ENCODE data around the gene CCNF. TPM values are rescaled to one million over a fixed set of nuclear protein-coding genes. Genes with fewer than 3 reads are reported as not detected.
A peak's percentile ranks its signal among the peaks of the same experiment; 100 is the strongest.

The CCNF gene
- total RNA-seq, 1 donor from 2014 or later = 0.86 TPM

DNA sequence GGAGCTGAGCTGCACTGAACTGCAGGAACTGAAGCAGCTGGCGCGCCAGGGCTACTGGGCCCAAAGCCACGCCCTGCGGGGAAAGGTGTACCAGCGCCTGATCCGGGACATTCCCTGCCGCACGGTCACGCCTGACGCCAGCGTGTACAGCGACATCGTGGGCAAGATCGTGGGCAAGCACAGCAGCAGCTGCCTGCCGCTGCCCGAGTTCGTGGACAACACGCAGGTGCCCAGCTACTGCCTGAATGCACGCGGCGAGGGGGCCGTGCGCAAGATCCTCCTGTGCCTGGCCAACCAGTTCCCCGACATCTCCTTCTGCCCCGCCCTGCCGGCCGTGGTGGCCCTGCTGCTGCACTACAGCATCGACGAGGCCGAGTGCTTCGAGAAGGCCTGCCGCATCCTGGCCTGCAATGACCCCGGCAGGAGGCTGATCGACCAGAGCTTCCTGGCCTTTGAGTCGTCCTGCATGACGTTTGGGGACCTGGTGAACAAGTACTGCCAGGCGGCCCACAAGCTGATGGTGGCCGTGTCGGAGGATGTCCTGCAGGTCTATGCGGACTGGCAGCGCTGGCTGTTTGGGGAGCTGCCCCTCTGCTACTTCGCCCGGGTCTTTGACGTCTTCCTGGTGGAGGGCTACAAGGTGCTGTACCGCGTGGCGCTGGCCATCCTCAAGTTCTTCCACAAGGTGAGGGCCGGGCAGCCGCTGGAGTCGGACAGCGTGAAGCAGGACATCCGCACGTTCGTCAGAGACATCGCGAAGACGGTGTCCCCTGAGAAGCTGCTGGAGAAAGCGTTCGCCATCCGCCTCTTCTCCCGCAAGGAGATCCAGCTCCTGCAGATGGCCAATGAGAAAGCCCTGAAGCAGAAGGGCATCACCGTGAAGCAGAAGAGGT, 67.2 kb downstream of the CCNF start:
- no peak for DNase-seq (ENCODE audit: low spot score)
- intact Hi-C loops (cut with DNase I) = loop anchor here (5.0 kb wide), 1 partner anchor 69 kb away; the partner anchor contains the start of gene CCNF

DNA sequence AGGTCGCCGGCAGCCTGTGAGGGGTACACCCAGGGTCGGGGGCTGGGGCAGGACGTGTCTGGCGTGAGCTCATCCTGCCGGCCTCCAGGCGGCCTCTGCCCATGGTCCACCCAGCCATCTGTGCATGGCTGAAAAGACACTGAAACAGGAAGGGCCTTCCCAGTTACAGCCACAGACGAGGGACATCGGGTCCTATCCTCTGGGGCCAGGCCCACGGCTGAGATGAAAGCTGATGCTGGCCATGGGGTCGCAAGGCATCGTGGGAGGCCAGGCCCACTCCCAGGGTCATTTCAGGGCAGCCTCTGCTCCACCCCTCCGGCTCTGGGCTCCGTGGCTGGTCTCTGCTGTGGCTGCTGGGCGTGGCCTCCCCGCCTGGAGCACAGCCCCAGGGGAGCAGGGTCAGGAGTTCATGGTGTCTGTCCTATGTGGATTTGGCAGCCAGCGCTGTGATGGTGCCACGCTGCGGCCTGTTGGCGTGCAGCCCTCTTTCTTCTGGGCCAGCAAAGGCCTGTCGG, 67.9 kb downstream of the CCNF start:
- no peak for DNase-seq (ENCODE audit: low spot score)
- intact Hi-C loops (cut with DNase I) = loop anchor here (5.0 kb wide), 1 partner anchor 70 kb away; the partner anchor contains the start of gene CCNF

DNA sequence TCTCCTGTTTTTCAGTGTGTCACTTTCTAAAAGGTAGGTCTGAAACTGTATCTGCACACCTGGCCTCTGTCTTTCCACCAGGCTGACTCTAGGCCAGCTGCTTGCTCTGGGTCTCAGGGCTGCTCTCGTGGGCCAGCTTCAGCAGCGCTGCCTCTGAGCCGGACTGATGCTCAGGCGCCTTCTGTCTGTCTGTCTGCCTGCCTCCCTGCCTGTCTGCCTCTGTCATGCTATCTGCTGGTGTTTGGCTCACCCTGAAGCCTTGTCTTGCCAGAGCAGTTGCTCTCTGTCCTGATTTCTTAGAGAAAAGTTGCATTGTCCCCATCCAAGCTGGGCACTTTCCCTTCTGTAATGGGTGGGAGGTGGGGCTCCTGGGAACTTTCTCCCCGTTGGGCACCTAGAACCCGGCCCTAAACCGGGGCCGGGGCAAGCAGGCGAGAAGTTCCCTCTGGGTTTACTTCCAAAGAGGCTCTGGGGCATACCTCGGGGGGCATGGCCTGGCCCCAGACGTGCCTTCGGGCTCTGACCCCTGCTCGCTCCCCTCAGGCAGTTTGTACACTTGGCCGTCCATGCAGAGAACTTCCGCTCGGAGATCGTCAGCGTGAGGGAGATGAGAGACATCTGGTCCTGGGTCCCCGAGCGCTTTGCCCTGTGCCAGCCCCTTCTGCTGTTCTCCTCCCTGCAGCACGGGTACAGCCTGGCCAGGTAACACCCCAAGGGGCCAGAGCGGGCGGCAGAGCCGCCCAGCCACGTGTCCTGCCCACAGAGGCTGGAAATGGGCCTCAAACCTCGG, 68.6 kb downstream of the CCNF start:
- intact Hi-C loops (cut with DNase I) = loop anchor here (5.0 kb wide), 1 partner anchor 71 kb away; the partner anchor contains the start of gene CCNF
- DNase-seq (ENCODE audit: low spot score) = no peak

DNA sequence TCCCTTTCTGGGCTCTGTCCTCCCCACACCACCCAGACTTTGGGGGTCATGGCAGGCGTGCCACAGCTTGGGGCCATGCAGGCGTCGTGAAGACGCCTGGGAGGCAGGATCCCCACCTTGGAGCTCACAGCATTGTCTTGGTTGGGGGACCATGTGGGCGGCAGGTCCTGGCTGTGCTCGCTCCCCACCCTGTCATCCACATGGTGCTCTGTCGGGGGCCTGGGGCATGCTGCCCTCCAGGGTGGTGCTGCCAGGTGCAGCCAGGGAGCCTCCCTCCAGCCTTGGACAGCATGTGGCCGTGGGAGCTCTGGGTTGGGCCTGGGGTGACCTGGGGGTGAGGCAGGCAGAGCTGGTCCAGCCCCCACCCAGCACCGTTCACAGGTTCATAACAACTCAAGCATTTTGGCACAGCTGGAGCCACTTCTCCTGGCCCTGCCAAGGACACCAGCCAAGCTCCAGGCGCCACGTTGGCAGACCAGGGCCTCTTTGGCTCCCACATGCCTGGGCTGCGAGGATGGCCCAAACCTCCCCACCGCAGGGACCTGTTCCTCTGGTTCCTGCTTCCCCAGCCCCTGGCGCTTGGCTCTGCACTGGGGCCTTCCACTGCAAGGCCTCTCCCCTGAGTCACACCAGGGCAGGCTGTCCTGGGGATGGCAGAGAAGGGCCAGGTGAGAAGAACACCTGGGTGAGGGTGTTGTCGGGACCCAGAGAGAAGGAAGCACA, 69.4 kb downstream of the CCNF start:
- intact Hi-C loops (cut with DNase I) = loop anchor here (5.0 kb wide), 1 partner anchor 71 kb away; the partner anchor contains the start of gene CCNF

DNA sequence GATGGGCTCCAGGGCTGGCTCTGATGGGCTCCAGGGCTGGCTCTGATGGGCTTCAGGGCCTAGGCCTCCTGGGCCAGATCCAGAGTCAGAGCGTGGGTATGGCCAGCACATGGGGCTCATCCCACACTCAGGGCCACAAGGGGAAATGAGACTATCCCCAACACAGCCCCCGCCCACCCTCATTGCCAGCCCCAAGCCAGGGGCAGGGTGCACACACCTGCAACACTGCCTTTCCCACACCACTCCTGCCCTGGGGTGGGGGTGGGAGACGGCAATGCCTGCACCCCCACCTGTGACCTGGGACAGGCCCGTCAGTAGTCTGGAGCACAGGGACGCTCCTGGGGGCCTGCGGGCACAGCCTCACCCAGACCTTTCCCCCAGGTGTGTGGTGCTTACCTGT, 70.2 kb downstream of the CCNF start:
- intact Hi-C loops (cut with DNase I) = loop anchor here (5.0 kb wide), 1 partner anchor 72 kb away; the partner anchor contains the start of gene CCNF
- DNase-seq (ENCODE audit: low spot score) = no peak

More for the DNA sequence above, 69.4 kb downstream of the CCNF start:
- DNase-seq (ENCODE audit: low spot score) = no peak

DNA sequence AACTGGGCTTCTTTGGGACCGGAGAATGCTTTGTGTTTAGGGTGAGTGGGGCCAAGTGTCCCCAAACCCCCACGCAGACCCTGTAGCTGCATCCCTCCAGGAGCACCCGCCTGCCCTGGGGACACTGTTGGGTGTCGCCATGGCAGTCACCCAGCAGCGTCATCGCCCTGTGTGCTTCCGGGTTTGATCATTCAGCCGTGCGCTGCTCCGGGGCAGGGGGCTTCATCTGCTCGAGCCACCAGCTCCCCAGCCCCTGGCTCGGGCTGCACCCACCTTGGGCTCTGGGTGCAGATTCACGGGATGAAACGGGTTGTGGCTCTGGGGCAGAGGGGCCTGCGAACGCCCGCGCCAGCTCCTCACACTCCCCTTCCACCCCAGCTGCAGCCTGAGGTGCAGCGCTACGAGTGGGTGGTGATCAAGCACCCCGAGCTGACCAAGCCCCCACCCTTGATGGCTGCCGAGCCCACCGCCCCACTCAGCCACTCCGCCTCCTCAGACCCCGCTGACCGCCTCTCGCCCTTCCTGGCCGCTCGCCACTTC, 70.7 kb downstream of the CCNF start:
- no peak for DNase-seq (ENCODE audit: low spot score)
- intact Hi-C loops (cut with DNase I) = loop anchor here (2.0 to 10.0 kb wide), 3 partner anchors 73 to 475 kb away; partner anchors contain the start of genes ABCA3, CCNF and NHERF2

DNA sequence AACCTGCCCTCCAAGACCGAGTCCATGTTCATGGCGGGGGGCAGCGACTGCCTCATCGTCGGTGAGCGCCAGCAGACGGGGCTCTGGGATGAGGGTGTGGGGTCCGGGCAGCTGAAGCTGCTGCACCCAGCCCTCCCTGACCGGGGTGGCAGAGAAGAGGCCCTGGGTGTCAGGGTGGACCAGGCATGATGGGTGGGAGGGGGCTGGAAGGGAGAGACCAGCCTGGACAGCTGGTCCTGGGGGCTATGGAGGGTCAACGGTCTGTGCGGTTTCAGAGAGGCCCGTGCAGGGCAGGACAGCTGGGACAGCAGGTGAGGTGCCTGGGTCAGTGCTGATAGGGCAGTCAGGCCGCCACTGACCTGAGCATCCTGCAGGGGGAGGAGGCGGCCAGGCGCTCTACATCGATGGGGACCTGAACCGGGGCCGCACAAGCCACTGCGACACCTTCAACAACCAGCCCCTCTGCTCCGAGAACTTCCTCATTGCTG, 71.2 kb downstream of the CCNF start:
- no peak for DNase-seq (ENCODE audit: low spot score)
- intact Hi-C loops (cut with DNase I) = loop anchor here (2.0 to 10.0 kb wide), 2 partner anchors 160 to 476 kb away; partner anchors contain the start of genes ABCA3 and NHERF2

DNA sequence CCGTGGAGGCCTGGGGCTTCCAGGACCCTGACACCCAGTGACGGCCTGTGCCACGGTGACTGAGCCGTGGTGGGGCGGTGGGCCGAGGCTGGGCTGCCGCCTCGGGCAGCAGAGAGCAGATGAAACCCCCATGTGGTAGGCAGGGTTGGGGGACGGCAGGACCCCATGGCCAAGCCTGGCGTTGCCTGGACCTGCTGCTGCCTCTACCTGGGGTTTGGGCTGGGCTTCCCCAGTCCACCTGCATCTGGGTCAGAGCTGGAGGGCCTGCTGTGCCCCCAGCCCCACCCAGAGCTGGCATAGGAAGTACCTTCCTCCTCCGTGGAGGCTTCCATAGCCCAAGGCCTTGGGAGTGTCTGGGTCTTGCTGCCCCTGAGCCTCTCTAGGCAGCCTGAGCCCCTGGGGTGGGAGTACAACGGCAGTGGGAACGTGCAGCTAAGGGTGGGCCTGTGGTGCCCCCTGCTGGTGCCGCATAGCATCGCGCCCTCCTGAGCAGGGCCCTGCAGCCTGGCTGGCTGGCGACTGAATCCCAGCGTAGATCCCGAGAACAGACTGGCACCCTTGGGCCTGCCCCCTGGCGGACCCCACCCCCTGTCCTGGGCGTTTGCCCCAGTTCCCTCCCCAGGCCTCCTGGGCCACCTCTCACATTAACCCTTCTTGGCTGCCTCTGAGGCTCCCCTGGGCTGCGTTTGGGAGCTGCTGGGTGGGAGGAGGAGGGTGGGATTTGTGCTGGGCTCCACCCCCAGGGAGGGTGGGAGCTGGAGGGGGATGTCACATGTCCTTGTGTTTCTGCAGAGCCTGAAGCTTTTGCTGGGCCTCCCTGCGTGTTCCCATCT, 71.9 kb downstream of the CCNF start:
- peak; percentile 91 for DNase-seq (ENCODE audit: low spot score)
- intact Hi-C loops (cut with DNase I) = loop anchor here (2.0 to 10.0 kb wide), 2 partner anchors 160 to 476 kb away; partner anchors contain the start of genes ABCA3 and NHERF2

DNA sequence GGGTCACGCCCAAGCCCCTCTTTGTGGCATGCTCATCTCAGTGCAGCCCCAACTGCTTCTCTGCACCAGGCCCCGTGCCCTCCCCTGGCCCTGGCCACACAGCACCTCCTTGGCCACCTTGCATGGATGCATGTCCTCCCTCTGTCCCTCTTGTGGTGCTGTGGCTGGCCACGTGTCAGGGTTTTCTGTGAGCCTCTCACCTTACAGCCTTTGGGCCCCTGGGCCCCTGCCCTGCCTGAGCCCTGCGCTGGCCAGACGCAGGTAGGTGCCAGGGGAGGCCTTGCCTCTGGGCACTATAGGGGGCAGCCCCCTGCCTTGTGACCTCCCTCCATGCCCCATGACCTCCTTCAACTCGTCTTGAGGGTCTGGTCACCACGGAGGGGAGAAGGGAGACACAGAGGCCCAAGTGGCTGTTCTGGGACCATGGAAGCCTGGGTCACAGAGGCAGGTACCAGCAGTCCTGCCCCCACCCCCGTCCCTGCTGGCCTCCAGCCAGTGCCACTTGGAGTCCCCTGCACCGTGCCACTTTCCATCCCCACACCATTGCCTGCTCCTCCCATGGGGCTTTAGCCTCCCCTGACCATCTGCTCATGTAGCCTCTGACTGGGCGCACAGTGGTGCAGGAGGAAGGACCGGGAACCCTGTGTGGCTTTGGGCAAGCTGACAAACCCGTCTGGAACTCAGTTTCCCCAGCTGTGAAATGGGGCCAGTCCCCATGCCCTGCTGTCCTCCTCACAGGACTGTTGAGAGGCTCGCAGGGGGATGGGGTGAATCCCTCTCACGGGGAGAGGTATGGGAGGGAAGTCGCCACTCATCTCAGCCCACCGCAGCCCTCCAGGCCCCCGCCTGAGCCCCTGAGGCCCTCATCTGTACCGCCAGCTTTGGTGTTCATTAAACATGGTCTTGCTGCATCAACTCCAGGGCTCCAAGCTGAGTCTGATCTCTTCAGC, 73.0 kb downstream of the CCNF start:
- DNase-seq (ENCODE audit: low spot score) = no peak
- intact Hi-C loops (cut with DNase I) = loop anchor here (2.0 to 10.0 kb wide), 2 partner anchors 161 to 477 kb away; partner anchors contain the start of genes ABCA3 and NHERF2

DNA sequence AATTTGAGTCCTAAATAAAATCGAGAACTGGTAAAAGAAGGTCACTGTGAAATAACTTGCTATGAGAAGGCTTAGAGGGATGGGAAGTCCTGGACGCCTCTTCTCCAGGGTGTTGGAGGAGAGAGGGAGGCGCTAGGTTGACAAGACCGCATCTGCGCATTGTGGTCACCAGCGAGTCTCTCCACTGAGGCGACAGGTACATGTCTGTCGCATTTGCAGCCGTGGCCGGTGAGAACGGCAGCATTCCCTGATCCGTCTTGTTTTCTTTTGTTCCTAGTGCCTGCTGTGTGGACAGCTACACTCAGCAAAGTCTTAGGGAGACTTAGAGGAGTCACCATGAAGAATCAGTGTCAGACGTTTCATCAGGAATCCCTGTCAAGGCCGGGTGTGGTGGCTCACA, 76.4 kb downstream of the CCNF start:
- no peak for DNase-seq (ENCODE audit: low spot score)
- intact Hi-C loops (cut with DNase I) = loop anchor here (10.0 kb wide), 1 partner anchor 481 kb away; the partner anchor contains the start of gene NHERF2

DNA sequence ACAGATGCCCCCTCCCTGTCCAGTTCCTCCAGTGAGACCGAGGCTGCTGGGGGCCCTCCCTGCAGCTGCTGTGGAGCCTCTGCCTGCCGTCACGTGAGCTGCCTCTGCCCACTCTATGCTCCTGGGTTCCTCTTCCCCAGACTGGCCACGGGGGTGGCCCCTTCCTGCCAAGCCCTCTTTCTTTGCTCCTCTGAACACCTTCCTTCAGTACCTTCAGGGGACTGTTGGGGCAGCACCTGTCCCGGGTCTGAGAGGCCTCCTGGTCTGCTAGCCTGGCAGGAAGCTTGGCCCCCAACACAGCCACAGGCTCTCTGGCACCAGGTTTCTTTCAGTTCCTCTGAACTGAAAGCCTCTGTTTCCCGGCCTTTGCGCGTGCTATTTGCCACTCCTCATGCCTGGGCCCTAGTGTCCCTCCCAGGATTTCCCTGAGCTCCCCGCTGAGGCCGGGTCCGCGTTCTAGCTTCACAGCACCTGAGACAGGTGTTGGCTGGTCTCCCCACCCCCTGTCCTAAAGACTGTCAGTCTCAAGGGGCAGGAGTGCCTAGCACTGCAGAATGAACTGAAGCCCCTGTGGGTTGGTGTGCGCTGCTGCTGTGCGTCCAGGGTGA, 77.9 kb downstream of the CCNF start:
- intact Hi-C loops (cut with DNase I) = loop anchor here (10.0 kb wide), 1 partner anchor 482 kb away; the partner anchor contains the start of gene NHERF2

DNA sequence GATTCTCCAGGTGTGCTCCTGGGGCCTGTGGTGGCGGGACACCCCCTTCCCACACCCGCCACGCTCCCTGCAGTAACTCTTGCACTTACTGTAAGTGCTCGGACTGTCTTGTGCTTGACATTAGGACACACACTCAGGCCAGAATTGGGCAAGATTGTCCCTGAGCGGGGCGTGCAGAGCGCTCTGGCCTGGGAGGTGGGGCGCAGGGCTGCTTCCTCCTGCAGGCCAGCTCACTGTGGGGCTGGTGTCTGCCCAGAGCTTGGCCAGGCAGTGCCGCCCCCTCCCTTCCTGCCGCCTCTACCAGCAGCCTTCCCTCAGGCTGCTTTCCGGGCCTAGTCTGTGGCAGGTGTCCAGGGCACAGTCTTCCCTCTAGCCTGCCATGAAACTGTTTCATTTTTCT, 78.4 kb downstream of the CCNF start:
- intact Hi-C loops (cut with DNase I) = loop anchor here (10.0 kb wide), 1 partner anchor 483 kb away; the partner anchor contains the start of gene NHERF2

More for the DNA sequence above, 77.9 kb downstream of the CCNF start:
- DNase-seq (ENCODE audit: low spot score) = no peak

More for the DNA sequence above, 78.4 kb downstream of the CCNF start:
- DNase-seq (ENCODE audit: low spot score) = no peak
